ENCODE measurements around the gene OSBPL1A.

DNA sequence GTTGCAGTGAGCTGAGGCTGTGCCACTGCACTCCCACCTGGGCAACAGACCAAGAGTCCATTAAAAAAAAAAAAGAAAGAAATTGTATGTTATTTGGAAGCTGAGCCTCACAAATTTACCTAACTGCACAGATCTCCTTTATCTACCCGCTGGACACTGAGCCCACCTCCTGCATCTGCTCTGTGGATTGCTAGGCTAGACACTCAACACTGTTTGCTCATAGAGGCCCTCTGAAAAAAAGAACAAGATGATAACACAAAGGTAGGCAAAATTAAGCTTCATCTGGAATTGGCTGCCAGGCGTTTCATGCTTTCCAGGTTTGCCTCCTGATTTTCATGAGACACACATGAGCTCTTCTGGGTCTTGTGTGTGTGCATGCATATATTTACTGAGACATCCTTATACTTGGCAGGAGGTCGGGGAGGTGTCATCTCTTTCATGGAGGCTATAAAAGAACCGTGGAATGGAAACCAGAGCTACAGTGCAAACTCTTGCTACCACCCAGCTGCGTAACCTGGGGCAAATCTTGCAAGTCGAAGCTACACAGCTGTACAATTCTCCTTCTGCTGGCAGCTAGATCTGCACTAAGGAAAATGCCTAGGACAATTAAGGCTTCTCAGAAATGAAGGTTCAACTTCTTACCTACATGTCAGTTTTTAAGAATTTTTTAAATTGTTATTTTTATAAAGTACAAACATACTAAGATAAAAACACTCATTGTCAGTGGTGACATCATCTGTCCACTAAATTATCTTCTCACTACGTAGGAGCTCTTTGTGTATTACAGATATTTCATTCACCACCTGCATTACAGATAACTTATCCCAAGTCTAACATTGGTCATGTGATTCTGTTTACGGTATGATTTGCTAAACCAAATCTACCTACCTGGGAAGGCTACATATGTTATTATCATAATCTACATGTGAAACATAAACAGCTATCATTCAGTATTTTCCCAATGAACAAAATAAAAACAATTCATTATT, 195.6 kb downstream of the OSBPL1A start:
- TF ChIP-seq, protein P1, sequence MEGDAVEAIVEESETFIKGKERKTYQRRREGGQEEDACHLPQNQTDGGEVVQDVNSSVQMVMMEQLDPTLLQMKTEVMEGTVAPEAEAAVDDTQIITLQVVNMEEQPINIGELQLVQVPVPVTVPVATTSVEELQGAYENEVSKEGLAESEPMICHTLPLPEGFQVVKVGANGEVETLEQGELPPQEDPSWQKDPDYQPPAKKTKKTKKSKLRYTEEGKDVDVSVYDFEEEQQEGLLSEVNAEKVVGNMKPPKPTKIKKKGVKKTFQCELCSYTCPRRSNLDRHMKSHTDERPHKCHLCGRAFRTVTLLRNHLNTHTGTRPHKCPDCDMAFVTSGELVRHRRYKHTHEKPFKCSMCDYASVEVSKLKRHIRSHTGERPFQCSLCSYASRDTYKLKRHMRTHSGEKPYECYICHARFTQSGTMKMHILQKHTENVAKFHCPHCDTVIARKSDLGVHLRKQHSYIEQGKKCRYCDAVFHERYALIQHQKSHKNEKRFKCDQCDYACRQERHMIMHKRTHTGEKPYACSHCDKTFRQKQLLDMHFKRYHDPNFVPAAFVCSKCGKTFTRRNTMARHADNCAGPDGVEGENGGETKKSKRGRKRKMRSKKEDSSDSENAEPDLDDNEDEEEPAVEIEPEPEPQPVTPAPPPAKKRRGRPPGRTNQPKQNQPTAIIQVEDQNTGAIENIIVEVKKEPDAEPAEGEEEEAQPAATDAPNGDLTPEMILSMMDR (IDR thresholded peaks at IDR 0.05; ENCODE audit: low read depth, low read length) = no peak
- no peak for TF ChIP-seq EZH2phosphoT487 (IDR thresholded peaks at IDR 0.05; ENCODE audit: low read depth)

Measured in OCI-LY3 (cell line).